Putamen (tissue), 1 donor: ENCODE data around the gene MAT1A.
"Not testable (repeated sequence)": the region's sequence is repeated elsewhere in the genome, so short reads cannot be mapped to it uniquely, and the experiment has no call there.

ENCODE experiments used
- DNase-seq: peaks from one replicate; pipeline ENCODE4 v3.0.0-alpha.2; 2016; ENCODE audit warnings: low spot score

MAT1A gene

DNA sequence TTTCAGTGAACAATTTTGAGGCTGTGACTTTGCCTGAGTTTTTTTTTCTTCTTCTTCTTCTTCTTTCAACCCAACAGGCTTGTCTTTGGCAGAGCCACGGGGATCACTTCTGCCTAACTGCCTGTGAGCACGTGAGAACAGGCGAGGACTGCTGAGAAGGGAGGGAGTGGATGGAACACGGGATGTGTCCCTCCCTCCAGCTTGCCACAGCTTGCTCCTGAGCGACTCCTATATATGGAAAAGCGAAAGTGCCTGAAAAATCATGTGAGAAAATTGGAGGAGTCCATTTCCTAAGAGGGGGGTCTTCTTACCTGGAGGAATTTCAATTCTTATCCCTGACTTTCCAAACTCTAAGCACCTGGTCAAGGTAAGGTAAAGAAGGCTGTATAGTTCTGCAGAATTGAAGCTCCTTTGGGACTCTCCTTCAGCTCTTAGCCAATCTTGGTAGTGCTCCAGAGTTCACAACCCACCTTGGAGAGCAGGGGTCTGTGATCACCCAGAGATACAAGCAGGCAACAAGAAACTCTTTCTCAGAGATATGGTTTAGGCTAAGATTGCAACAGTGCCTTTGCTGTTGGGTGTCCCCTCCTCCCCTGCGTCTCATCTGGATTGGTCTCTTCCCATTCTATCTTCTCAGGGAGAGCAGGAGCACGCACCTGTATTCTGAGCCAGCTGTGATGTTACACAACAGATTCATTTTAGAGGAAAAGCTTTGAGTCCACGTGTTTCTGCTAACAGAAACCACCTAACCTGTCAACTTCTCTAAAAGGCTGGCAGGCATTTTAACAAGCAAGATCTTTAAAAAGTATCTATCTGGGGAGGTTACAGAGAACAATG lies at the start of gene MAT1A:
MAT1A (minus strand) TSS at position 208 of the 837 bp plus-strand sequence. CDS start 235 bp downstream, outside the sequence.
- DNase-seq: peak; percentile 8

DNA sequence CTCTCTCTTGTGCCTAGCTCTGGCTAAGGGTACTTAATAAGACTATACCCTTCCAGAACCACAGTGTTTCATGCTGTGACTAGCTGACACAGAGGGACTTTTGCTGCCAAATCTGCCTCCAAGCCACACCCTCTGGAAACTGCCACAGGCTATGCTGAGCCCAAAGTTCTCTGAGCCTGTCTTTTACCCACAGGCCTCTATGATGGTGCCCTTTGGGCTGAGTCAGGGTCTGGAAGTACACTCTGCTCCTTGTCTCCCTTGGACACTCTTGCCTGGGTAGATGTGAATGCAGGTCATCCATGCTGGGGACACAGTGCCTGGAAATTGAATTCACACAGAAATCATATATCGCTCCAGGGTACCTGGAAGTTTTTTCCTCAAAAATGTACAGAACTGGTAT lies 44.5 kb upstream of the MAT1A start:
- no peak for DNase-seq

DNA sequence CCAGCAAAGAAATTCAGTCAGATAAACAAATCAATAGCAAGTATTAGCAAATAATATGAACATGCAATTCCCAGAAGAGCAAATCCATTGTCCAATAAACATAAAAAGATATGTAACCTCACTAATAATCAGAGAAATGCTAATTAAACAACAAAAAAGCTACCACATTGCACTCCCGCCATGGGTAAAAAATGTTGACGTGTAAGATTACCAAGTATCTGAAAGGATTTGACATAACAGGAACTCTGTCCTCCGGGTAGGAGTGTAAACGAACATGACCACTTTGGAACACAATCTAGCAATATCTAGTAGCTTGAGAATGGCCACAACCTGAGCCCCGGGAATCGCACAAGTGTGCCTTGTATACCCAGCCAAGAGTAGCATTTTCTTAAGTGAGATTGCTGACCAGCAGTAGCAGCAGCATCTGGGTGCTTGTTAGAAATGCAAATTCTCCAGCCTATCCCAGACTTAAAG lies 35.5 kb upstream of the MAT1A start:
- DNase-seq: no peak

DNA sequence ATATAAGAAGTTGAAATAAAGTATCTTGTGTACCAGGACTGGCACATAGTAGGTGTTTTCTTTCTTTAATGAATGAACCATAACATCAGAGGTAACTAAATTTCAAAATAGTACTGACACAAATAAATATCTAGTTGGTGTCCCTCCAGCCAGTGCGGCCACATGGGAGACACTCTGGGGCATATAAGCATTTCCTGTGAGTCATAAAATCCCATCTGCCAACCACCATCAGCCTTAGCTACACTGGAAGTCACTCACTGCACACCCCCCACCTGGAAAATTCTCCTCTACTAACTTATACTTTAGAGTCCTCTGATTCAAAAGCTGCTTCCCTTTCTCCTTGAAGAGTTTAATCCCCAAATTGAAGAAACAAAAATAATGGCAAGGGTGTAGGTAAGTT lies 34.6 kb upstream of the MAT1A start:
- DNase-seq: no peak

DNA sequence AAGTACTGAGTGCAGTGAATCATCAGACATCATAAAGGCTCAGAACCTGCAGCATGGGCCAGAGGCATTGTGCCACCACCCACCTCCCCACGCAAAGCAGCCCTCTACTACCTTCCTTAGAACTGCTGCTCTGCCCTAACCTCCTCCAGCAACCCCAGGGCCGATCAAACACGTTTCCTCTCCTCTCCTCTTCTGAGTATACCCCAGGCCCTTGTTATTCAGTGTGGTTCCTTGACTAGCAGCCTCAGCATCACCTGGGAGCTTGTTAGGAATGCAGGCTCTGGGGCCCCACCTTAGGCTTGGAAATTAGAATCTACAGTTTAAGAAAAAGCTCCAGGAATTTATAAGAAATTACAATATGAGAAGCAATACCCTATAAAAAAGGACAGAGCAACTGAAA lies 33.9 kb upstream of the MAT1A start:
- DNase-seq: no peak

DNA sequence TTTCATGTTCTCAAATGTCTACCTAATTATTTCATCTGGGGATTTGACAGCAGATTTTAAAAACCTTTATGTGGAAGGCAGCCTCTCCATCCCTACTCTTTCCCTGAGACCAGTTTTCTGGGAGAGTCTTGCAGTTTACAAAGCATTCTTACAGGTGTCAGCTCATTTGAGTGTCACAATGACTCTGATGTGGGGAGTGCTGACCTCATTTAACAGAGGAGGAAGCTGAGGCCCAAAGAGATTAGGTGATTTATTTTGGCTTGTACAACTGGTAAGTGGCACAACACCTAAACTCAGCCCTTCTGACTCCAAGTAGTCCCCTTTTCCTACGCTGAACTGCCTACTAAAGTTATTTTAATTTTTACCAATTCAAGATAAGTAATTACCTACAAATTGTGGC lies 33.3 kb upstream of the MAT1A start:
- DNase-seq: no peak

DNA sequence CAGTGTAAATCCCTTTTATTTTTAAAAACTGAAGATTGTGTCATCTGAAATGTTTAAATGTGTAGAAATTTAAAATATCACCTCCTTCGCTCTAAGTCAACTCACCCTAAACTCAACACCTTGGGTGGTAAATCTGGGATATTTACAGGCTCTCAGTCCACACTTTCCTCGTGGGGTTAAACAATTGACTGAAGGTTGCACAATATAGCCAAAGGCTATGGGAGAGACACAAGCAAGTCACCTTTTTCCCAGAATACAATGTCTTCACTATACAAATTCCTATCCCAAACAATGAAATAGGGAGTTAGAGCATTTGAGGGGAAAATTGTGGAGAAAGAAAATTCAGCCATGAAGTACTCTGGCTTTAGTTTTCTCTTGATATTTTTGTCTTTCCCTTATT lies 32.7 kb upstream of the MAT1A start:
- no peak for DNase-seq

DNA sequence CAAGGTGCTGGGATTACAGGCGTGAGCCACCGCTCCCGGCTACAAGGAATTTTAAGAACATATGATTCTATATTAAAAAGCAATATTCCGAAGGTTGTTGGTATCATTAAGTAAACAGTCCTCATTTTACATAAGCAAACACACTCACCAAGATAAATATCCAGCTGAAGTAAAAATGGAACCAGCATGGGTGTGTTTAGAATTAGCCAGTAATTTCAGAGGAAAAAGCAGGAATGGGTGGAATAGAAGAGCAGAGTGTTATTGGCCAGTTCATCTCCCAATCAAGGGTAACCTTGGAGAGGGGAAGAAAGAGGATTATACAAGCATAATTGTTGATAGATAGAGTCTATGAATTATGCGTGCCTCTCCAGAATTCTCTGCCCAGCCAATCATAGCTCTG lies 31.7 kb upstream of the MAT1A start:
- no peak for DNase-seq

DNA sequence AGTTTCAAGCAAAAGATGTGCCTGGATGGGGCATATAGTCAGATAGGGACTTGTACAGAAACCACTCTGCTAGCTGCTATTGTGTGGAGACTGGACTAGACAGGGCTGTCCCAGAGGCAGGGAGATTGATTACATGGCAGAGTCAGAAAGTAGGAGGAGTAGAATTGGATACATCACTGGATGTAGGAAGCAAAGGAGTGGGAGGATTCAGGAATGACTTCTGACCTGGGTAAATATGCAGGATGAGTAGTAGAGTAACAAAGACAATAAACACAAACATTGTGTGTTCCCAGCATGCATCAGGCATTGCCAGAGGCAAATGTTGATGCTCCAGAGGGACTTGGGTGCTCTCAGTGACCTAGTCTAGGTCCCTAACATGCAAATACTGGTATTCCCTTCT lies 30.9 kb upstream of the MAT1A start:
- no peak for DNase-seq

DNA sequence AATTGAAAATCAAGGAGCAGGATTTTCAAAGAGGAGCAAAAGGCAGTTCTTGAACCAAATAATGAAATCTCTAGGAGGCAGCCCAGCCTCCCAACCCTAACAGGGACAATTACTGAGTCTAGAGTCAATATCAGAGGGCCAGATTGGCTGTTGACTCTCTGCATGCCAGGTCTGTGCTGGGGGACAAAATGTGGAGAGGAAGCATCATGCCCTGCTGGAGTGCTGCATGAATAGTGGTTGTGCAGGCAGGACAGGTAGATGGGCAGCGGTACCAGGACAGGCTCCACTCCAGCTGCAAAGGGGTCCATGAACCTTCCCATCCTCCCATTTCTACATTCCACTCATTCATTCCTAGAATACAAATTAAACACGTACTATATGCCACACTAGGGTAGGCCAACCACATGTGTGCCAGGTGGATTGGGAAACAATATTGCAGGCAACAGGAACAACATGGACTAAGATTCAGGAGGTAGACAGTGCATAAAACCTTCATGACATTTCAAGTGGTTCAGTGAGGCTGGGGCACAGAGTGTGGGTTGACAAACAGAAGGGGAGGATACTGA lies 30.4 kb upstream of the MAT1A start:
- DNase-seq: no peak

DNA sequence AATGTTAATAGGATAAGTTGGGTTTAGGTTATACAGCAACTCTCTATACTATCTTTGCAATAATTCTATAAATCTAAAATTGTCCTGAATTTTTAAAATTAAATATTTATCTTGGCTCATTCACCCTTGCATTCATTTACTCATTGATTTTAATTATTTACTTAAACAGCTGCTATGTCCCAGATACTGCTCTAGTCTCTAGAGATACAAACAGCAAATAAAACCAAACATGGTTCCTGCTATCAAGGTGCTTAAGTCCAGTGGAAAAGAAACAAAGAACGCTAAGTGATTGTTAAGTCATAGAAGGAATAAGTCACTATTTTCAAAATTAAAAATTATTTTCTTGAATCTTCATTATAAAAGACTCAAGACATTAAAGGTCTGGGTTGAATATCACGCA lies 29.9 kb upstream of the MAT1A start:
- DNase-seq: no peak

DNA sequence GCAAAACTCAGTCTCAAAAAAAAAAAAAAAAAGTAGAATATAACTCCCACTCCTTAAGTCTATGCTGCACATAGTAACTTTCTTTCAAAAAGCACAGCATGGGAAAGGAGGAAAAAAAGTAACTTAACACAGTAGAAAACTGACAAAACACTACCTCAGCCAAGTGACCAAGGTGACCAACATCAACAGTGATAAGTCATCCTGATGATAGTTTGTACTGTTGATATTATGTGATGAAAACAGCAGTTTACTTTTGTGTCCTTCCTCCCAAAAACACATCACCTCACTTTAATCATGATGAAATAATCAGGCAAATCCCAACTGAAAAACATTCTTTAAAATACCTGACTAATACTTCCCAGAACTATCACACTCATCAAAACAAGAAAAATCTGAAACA lies 29.3 kb upstream of the MAT1A start:
- no peak for DNase-seq

DNA sequence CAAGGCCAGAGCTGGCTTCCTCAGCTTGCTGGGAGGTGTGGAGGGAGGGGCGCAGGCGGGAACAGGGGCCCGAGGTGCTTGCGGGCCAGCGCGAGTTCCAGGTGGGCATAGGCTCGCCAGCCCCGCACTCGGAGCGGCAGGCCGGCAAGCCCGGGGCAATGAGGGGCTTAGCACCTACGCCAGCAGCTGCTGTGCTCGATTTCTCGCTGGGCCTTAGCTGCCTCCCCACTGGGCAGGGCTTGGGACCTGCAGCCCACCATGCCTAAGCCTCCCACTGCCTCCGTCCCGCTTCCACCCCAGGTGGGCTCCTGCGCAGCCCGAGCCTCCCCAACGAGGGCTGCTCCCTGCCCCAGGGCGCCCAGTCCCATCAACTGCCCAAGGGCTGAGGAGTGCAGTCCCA lies 25.9 kb upstream of the MAT1A start:
- DNase-seq: no peak

DNA sequence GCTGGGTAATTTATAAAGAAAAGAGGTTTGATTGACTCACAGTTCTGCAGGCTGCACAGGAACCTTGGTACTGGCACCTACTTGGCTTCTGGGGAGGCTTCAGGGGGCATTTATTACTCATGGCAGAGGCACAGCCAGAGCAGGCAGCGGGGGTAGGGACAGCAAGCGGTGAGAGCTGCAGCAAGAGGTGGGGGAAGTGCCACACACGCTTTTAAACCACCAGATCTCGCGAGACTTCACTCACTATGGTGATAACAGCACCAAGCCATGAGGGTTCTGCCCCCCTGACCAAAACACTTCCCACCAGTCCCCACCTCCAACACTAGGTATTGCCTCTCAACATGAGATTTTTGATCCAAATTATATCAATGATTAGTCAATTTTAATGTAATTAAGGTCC lies 24.1 kb upstream of the MAT1A start:
- DNase-seq: no peak

DNA sequence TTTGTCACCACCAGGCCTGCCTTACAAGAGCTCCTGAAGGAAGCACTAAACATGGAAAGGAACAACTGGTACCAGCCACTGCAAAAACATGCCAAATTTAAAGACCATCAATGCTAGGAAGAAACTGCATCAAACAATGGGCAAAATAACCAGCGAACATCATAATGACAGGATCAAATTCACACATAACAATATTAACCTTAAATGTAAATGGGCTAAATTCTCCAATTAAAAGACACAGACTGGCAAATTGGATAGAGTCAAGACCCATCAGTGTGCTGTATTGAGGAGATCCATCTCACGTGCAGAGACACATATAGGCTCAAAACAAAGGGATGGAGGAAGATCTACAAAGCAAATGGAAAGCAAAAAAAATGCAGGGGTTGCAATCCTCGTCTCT lies 16.5 kb upstream of the MAT1A start:
- not testable (repeated sequence) for DNase-seq

DNA sequence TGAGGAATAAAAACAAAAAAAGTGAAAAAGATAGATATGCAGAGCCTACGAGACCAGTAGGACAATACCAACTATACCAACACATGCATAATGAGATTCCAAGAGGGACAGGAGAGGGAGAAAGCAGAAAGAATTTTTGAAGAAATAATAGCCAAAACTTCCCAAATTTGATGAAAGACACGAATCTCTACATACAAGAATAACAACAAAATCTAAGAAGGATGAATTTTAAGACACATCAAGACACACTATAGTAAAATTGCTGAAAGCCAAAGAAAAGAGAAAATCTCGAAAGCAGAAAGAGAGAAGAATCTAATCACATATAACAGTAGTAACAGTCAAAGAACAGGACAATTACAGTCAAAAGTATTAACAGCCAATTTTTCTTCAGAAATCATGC lies 7.5 kb upstream of the MAT1A start:
- no peak for DNase-seq

DNA sequence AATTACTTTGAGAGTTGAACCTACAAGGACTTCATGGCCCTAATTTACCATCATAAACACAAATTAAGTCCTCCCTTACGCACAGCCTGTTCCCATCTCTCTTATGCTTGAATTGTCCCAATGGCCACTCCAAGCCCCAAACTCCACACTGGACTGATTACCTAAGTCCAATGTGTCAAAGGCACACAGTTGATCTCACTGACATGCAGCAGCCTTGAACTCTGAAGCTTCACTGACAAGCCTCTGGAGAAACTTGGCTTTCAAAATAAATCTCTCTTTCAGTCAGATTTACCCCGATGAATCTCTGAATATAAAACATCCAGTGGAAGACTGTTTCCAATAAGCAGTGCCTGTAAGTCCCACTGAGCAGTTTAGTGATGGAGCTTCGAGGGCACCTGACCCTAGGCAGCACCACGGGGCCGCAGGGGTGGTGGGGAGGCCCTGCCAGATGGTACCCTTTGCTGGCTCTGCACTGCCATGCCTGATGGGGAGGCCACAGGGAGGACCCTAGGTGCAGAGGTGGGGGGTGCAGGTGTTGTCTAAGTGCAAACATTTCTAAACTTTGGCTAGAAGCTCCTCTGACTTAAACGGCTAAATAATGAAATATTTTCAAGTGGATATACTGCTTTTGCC lies 3.3 kb upstream of the MAT1A start:
- DNase-seq: no peak

DNA sequence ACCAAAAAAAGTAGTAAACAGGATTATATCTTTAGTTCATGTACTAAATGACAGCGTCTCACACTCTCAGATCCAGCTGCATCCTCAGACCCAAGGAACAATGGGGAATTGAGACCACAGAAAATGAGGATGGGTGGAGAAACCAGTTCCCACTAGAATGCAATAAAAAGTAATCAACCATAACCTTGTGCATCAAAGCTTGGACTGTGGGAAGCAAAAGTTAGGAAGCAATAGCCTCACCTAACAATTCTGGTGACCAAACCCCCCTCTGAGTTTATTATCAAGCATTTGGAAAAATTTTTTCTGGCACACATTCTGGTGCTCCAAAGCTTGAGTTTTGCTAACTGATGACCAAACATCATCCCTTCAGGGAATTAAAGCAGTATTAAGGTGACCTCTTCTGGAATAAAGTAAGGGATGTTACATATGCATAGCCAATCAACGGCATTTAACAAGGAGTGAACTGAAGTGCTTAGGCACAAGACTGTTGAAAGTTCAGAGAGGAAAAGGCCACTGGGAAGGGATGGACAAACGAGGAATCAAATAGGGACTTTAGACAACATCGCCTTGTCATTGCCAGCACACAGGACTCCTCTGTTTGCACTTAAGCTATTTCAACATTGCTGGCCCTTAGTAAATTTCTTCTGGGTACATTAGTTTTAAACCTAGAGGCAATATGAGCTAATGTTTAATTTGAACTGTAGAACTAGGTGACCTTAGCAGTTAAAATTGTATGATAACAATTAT lies 1.2 kb upstream of the MAT1A start:
- DNase-seq: no peak

DNA sequence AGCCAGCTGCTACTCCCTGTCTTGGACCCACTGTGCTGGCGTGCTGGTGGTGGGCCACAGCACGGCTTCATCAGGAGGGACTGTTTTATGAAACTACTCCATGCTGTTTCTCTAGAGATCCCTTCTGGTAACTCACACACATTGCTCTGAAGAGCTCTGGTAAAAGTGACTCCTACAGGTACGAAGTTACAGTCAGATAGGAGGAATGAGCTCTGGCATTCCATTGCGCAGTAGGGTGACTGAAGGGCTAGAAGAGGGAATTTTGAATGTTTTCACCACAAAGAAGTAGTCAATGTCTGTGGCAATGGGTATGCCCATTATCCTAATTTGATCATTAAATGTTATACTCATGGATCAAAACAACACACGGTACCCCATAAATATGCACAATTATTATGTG lies 609 bp downstream of the MAT1A start:
- no peak for DNase-seq

DNA sequence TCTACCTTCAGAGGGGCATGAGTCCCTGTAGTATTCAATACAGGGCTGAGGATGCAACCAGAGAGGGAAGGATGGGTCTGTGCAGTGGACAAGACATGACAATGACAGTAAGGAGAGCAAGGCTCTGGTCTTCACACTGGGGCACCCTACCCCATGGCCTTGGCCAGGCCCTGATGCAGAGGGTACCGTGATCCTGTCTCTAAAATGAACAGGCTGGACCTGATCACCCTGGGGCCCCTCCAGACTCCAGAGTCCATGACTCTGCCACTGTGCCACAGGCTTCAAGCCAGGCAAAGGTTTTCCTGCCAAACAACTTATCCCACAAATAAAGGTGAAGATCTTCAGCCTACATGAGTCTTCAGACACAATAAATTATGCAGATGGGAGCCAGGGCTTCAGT lies 4.9 kb downstream of the MAT1A start:
- no peak for DNase-seq

DNA sequence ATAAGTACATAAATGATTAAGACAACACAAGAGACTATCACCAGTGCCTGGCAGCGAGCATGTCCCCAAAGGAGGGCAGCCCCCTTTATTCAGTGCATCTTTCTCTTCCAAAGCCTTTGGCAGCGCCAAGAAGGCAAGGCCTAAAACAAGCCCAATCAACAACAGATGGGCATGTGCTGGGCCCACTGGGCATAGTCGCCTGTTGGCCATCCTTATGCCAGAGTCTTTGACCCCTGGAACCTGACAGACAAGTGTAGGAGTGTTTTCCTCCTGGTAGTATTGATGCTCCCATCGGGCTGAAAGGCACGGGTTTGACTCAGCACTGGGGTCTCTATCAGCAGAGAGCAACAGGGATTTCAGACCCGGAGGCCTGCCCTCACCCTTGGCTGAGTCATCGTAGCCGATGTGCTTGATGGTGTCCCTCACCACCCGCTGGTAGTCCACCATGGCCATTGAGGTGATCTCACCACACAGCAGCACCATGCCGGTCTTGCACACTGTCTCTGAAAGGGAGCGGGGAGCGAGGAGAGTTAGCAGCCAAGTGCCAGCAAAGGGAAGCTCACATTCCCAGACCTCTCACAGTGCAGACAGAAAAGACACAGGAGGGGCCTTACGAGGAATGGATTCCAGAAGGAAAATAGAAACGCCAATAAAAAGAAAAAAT lies 5.8 kb downstream of the MAT1A start:
- DNase-seq: no peak

DNA sequence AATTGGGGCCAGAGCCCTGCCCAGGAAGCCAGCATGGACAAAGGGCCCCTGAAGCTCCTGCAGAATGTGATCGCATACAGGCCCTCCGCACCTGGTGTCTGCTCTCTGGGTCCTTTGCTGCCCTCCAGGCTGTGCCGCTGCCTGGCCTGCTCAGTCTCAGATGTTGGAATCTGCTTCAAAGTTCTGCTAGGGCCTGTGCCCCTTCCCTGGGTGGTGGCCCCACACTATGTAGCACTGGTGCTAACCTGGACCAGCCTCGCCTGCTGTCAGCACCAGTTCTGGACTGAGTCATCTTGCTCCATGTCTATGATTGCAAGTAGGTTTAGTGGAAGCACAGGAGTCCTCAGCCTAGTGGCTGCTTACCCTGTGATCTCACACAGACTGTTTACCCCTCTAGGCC lies 6.3 kb downstream of the MAT1A start:
- no peak for DNase-seq
